H1 (cell line): ENCODE measurements around the gene TACR2.

Experiments
- CTCF ChIP-seq, 3 experiments: IDR thresholded peaks; 1 replicate in 2 of 3; 2 replicates in 1 of 3; pipeline versions ENCODE4 v1.5.1 to v1.6.1; 2011; ENCODE audit warnings: low read length in 3 of 3, mild to moderate bottlenecking in 3 of 3, inconsistent platforms in 2 of 3, low read depth in 1 of 3, moderate library complexity in 1 of 3; ENCODE audit not compliant: insufficient read depth in 1 of 3; ENCODE audit errors: control extremely low read depth in 1 of 3
- MAFK ChIP-seq: IDR thresholded peaks from 2 replicates; pipeline ENCODE4 v1.6.1; 2012; ENCODE audit warnings: low read depth, mild to moderate bottlenecking, improper control_type of control experiment, low read length
- POLR2A ChIP-seq, 2 experiments: IDR thresholded peaks; 1 replicate in 1 of 2; 2 replicates in 1 of 2; pipeline ENCODE4 v1.6.1; 2011; ENCODE audit warnings: low read depth in 2 of 2, low read length in 2 of 2, mild to moderate bottlenecking in 2 of 2; ENCODE audit errors: control extremely low read depth in 1 of 2
- USF2 ChIP-seq: IDR thresholded peaks from 2 replicates; pipeline ENCODE4 v1.6.1; 2011; ENCODE audit warnings: low read length, improper control_type of control experiment

GRCh38 chr10:69446229-69446628 lies 29.5 kb upstream of the TACR2 start:
- TF ChIP-seq CTCF (IDR thresholded peaks at IDR 0.05; ENCODE audit: control extremely low read depth in 1 of 3, insufficient read depth in 1 of 3, low read depth in 1 of 3, low read length in 3 of 3) (no peak), POLR2A (IDR thresholded peaks at IDR 0.05; ENCODE audit: control extremely low read depth in 1 of 2, low read depth in 2 of 2, low read length in 2 of 2) (no peak), MAFK (no peak), USF2 (no peak)
